HG03558 (cell line): ENCODE results near the gene ORMDL3.
"Not testable (repeated sequence)": the region's sequence is repeated elsewhere in the genome, so short reads cannot be mapped to it uniquely, and the experiment has no call there.

Experiments used
- ATAC-seq: cut with Tn5 transposase; IDR thresholded peaks from one replicate; pipeline ENCODE4 v1.9.1; 2021; ENCODE audit warnings: moderate number of reproducible peaks; ENCODE audit not compliant: unreplicated experiment; ENCODE audit errors: extremely low read depth

Gene ORMDL3

DNA sequence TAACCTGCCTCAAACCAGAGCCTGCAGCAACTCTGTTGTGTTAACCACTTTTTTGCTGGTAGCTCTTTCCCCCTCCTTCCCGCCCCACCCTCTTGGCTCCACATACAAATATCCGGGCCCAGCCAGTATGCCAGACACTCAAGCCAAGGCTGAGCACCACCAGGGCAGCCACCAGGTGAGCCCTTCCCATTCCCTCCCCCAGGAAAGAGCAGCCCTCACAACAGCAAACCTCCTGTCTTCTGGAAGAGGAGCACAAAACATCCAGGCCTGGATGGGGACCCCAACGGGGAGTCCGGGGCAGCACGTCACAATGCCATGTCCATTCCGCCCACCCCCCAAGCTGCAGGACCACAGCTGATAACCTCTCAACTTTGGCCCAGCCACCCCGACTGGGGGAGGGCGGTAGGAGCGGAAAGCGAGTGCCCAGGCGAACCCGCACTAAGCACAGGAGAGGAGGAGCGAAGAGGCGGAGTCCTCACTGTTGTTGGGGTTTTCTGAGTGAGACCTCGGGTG, 757 bp downstream of the ORMDL3 start:
- no peak for ATAC-seq

DNA sequence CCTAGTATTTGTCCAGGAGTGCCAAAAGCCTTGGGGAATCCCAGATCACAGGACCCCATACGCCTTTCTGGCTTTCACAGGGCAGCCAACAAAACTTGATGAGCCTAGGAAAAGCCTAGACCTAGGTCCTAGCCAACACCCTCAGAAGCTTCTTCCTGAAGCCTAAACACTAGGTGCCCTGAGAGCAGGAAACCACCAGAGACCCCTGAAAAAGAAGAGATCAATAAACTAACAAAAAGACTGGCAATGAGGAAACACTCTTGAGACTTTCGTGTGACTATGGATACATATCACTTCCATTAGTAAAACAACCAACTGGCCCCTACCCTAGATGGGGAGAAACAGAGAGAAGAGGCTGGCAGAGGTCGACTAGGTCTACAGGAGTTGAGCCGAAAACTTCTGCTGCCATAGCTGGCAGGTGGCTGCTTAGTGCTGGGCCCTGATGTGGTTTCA, 1.2 kb downstream of the ORMDL3 start:
- ATAC-seq: no peak

DNA sequence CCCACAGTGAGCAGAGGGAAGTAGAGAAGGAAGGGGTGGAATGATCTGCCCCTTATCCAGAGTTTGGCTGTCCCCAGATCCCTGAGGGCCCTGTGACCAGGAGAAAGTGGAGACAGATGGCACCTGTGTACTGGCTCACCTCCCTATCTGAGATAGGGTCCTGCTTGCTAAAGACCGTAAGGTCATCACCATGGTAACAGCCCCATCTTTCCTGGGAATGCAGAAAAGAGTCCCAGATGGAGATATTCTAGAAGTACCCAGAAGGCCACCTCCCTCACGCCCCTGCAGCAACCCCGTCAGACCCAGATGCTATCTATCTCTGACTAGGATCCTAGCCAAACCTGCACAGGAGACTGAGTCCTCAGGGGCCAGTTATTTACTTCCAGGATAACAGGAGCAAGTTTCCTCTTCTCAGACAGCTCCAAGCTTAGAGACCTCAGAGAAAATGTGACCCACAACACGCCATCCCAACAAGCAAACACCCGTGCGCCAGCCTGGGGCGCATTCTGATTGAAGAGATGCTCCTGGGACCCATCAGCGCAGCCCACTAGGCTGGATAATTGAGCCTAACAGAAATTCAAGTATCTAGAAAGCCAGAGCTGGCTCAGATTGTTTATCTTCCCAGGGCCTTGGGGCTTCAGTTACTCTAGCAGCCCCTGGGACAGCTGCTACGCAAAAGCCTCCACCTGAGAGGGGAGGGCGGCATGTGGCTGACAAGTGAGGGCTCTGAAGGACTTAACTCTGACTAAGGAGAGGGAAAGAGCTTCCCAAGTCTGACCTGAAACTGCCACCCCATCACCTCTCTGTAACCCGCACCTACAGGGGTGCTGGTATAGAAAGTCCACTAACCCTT, 1.9 kb downstream of the ORMDL3 start:
- no peak for ATAC-seq

DNA sequence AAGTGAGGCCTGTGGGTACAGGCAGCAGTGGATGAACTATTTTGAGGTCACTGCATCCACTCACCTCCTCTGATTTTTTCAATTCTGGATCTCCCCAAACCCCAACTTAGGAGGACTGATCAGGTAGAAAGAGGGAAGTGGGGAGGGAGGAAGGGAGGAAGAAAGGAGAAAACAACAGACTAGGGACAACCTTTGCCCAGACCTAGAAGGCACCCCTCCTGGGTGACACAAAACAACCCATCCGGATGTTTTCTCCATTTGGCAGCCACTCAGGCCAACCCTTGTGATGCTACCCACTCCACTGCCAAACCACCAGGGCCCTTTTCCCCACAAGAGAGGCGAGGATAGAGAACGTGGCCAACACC, 2.7 kb downstream of the ORMDL3 start:
- no peak for ATAC-seq

DNA sequence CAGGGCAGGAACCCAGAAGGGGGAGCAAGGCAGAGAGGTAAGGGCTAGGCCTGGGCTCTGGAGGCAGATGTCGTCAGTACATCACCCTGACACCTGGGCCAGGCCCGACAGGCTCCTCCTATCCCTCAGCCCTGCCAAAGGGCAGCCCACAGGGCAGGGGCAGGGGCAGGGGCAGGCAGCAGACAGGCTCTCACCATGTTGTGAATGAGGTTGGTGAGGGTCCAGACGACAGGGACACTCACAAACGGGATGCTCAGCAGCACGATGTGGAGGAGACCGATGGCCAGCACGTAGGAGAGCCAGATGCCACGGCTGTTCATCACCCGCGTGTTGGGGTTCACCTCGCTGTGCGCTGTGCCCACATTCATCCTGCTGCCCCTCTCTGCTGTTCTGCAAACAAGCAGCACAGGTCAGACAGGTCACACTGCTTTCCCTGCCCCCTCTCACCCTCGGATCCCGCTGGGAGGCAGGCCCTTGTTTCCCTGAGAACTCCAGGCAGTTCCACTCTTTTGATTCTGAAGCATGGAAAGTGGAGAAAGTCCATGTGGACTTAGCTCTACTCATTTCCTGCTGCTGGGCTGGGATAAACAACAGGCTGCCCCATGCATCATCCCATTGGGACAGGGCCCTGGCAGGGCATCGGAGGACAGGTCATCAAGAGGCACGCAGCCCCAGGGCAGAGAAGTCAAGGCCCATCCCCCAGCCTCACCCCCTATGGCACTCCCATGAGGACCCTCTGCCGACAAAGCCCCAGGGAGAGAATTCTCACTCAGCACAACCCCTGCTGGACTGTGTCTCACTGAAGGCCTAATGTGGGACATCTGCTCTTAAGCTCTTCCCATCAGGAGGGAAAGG, 3.3 kb downstream of the ORMDL3 start:
- ATAC-seq: no peak

DNA sequence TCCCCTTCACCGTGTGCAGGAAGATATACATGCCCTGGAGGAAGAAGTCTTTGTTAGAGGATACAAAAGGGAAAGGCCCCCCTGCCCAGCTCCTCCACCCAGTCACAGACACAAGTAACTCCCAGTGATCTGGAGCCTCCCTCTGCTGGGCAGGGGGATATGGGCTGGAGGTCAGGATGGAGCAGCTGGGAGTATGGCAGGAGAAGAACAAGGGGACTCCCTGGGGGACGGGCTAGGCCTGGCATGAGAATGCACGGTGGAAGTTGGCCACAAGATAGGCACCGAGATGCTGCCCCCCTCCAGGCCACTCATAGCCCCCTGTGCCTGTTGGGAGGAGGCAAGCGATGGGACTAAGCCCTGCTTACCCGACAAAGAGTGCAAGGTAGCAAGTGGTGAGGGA, 4.2 kb downstream of the ORMDL3 start:
- no peak for ATAC-seq

DNA sequence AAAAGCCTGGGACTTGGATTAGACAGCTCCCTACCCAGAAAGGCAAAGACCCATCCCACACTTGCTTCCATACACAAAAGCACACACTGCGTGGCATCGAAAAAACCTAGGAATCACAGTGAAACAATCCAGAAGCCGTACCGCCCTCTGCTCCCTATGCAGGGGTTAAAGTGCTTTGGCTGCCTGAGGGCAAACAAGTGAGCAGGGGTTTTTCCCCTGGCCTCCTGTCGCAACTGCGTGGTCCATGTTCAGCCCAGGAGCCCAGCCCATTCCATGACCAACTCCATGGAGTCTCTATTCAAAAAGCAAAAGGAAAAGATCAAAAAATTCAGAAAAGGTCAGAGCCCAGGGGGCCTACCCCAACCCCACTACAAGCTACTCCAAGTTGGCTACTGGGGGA, 5.4 kb downstream of the ORMDL3 start:
- ATAC-seq: no peak

DNA sequence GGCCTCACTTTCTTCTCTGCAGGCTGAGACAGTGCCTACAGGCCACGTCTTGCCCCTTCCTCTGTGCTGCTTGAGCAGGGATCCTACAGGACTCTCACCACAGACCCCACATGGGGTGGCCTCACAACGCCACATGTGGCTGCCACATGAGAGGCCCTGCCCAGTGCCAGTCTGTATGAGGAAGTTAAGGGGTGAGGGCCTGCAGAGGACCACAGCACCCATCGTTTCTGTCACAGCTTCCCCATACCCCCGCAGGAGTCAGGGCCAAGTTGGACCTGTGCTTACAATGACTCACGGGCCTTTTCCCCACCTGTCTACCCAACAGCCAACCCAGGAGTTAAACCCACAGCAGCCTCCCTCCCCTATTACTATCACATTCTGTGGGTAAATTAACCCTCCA, 6.1 kb downstream of the ORMDL3 start:
- ATAC-seq: no peak

DNA sequence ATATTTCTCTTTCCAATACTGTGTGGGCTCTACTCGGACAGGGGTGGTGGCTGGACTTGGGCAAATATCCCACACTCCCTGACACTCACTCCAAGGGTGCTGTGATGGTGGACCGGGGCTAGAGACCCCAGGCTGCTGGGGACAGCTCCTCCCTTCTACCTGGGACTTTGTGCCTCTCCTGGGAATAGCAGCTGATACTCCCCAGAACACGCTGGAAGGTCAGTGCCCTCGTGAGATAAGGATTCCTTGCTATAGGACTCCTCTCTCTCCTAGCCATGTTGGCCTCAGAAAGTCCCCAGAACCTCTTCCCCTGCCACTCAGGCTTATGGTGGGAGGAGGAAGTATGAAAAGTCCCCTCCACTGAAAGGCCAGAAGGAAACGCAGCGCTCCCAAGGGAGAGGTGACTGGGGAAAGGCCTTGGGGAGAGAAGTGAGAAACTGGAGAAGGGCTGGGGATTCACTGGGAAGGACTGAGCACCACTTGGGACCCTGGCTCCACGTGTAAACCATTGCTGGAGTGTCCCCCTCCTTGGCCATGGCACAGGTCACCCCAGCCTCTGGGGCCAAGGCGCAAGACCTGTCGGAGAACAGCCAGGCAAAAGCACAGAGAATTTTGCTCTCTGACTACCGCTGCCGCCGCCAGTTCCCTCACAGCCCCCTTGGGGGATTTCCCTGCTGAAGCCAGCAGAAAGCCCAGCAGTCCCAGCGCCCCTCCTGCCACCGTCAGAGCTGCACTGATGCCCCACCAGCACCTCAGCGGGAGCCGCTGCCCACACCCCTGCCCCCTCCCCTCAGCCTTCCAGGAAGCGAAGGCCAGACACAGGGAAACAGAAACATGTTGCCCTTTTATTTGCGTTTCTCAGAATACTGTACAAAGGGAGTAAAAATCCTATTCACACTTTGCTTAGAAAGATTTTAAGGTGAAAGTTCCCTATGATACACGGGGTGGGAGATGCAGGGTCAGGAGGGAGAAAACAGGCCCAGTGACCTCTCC, 6.9 kb downstream of the ORMDL3 start:
- no peak for ATAC-seq

DNA sequence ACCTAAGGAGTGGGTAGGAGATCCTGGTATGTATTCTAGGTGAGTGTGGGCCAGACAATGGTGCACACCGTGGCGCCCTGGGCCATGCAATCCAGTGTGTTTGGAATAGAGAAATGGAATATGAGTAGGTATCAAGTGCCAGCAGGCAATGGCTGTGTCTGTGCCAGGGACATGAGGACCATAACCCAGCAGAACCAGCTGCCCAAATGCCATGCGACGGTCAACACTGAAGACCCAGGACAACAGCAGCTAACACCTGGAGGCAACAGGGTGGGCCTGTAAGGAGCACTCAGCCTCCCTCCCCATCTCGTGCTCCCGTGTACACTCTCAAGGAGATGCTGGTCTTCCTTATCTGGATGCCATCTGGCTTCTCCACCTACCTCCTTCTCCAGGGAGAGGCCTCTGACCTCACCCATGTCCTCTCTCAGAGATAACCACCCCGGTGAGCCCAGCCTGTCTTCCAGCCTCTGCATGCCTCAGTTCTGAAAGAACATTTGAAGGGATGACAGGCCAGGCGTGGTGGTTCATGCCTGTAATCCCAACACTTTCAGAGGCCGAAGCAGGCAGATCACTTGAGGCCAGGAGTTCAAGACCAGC, 8.2 kb downstream of the ORMDL3 start:
- ATAC-seq: no peak

DNA sequence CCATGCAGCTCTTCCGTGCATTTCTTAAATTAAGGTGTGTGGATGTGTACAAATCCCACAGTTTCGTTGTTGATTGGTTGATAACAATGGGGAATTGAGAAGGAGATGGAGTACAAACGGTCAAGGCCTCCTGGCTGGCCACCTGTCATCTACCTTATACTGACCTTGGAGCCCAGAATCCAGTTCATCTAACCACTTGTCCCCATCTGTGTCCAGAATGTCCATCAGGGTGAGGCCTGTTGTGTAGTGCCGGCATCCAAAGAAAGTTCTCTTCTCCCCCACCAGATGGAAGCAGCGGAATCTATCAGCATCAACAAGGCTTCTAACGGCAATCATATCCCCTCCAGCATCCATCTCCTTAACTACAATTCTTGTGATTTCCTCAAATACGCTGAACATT, 10.5 kb downstream of the ORMDL3 start:
- ATAC-seq: no peak

DNA sequence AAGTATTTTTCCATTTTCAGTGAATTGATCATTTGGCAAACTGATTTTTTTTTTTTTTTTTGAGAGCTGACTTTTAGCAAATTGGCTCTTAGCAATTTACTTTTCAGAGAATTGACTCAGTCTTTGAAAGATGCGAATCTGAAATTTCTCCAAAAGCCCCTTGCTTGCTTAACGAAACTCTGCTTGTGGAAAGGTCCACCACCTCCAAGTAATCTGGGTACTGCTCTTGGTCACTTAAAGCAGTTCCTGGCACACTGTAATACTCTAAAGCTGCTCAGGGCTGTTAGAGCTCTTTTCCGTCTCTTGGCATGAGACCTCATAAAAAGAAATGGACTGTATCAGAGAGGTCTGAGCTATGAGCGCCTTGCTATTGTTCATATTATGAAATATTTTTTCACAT, 11.8 kb downstream of the ORMDL3 start:
- ATAC-seq: no peak

DNA sequence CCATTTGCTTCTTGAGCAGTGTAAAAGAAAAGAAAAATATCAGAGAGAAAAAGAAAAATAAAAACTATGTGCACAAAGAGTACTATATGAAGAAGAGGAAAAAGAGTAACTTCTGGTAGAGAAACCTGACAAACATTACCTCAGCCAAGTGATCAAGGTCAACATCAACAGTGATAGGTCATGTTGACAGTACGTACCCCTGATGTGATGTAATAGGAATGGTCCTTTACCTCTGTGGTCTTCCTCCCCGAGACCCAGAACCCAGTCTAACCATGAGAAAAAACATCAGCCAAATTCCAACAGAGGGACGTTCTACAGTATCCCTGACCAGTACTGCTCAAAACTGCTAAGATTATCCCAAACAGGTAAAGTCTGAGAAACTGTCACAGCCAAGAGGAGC, 13.4 kb downstream of the ORMDL3 start:
- ATAC-seq: no peak

DNA sequence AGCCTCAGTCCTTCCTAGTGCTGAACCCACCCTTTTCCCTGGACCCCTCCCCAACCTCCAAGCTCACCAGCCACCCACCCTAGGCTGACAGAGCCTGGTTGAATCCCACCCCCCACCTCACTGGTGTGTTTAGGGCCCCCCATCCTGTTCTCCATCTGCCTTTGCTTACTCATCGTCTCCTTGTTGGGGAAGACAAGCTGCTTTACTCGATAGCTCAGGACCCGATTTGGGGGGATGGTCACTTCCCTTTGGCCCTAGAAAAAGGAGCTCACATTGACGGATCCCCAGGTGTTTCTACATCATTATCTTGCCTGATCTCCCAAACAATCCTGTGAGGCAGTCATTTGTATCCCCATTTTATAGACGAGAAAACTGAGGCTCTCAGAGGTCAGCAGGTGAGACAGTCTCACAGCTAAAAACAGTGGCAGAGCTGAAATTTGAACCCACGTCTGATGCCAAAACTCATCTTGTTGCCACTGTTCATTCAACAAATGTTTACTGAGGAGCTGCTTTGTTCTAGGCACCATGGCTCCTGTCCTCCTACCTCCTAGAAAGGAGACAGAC, 18.5 kb downstream of the ORMDL3 start:
- ATAC-seq: no peak

DNA sequence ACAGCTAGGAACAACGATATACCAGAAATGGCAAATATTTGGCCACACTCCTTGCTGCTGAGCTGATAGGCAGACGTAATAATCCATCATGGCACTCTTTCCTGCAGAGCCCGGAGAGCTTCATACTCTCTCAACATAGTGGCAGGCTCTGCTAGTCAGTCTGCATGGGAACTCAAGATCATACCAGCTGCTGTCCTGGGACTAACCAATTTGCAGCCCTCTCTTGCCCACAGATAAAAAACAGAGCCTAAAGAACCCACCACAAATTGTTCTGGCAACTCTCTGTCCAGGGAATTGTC, 22.5 kb downstream of the ORMDL3 start:
- no peak for ATAC-seq

DNA sequence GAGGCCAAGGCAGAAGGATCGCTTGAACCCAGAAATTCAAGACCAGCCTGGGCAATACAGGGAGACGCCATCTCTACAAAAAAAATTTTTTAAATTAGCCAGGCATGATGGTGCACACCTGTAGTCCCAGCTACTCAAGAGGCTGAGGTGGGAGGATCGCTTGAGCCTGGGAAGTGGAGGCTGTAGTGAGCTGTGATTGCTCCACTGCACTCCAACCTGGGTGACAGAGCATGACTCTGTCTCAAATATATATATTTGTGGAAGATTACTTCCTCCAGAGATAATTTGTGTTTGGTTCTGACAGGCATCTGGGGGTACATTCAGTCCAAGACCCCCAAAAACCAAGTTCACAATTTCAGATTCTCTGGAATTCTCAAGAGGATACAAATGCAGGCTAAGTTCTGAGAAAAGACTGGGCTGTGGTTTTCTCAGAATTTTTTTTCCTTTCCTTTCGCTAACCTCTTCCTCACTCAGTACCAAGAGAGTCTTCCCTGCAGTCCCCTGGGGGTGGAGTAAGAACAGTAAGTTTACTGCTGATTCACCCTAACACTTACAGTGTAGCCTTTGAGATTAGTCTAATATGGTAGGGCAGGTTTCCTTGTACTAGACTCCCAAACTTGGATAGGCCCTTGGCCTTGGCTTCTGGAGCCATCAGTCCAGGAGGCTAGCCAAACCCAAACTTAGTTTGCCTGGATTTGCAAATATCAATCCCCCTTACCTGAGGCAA, 24.1 kb downstream of the ORMDL3 start:
- ATAC-seq: no peak

DNA sequence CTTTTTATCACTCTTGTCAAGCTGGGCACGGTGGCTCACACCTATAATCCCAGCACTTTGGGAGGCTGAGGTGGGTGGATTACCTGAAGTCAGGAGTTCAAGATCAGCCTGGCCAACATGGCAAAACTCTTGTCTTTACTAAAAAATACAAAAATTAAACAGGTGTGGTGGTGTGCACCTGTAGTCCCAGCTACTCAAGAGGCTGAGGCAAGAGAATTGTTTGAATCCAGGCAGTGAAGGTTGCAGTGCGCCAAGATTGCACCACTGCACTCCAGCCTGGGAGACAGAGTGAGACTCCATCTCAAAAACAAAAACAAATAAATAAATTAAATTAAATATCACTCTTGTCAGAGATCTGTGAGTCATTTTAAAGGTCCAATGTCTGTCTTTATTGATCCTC, 25.4 kb downstream of the ORMDL3 start:
- not testable (repeated sequence) for ATAC-seq

DNA sequence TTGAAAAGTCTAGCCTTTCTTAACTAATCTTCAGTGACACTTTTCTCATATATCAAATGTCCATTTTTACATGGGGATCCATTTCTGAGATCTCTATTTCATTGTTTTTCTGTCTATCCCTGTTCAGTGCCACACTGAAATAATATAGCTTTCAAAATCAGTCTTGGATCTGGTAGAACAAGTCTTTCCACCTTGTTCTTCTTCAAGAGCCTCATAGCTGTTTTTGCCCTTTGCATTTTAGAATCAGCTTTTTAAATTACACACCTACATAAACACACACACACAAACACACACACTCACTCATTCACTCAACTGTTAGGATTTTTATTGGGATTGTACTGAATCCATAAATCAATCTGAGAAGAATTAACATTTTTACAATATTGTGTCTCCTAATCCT, 28.2 kb downstream of the ORMDL3 start:
- ATAC-seq: no peak

DNA sequence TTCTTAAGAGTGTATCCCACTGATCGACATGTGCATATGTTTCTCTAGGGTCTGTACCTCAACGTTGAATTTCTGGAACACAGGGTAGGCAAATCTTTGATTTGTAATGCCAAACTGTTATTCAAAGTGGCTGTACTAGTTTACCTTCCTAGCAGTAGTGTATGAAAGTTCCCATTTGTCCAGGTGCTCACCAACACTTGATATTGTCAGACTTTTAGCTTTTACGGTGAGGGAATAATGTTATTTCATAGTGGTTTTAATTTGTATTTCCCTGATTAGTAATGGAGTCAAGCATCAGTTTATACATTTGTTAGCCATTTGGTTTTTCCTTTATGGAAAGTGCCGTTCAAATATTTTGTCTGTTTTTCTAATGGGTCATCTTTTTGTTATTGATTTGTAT, 29.3 kb downstream of the ORMDL3 start:
- ATAC-seq: no peak
